Osteoblast (primary cell): ENCODE measurements around the gene PEMT. TPM values are rescaled to one million over a fixed set of nuclear protein-coding genes. Genes with fewer than 3 reads are reported as not detected.

Experiments
- DNase-seq: peaks from one replicate; pipeline ENCODE4 v3.0.0; 2011; ENCODE audit warnings: low spot score, mixed read lengths; ENCODE audit not compliant: insufficient read length; ENCODE audit errors: missing footprints
- H2AFZ ChIP-seq: 2 replicates; pipeline ENCODE4 v1.6.0; 2011; ENCODE audit warnings: mild to moderate bottlenecking, low read length
- H3K27ac ChIP-seq: 2 replicates; pipeline ENCODE4 v1.5.1; 2011; ENCODE audit warnings: mild to moderate bottlenecking, low read depth, low read length, moderate library complexity
- H3K27me3 ChIP-seq: 2 replicates; pipeline ENCODE4 v1.6.0; 2012; ENCODE audit warnings: mild to moderate bottlenecking, control low read depth, inconsistent platforms, low read length, moderate library complexity; ENCODE audit not compliant: insufficient read depth
- H3K36me3 ChIP-seq: 2 replicates; pipeline ENCODE4 v1.5.1; 2011; ENCODE audit warnings: mild to moderate bottlenecking, low read length, control low read depth, moderate library complexity; ENCODE audit not compliant: insufficient read depth
- H3K4me1 ChIP-seq: 2 replicates; pipeline ENCODE4 v1.5.1; 2011; ENCODE audit warnings: mild to moderate bottlenecking, low read length, control low read depth, moderate library complexity; ENCODE audit not compliant: insufficient read depth
- H3K4me2 ChIP-seq: 2 replicates; pipeline ENCODE4 v1.6.0; 2011; ENCODE audit warnings: mild to moderate bottlenecking, low read length; ENCODE audit not compliant: insufficient read depth
- H3K4me3 ChIP-seq: fragments of 200-600 bp; sonication (generic); 3 replicates; pipeline ENCODE4 v1.5.1; 2012; ENCODE audit warnings: mild to moderate bottlenecking, low read length, inconsistent platforms; ENCODE audit not compliant: insufficient read depth
- H3K79me2 ChIP-seq: 2 replicates; pipeline ENCODE4 v1.6.0; 2012; ENCODE audit warnings: mild to moderate bottlenecking, low read length, control low read depth, inconsistent platforms; ENCODE audit not compliant: insufficient read depth
- H3K9me3 ChIP-seq: 2 replicates; pipeline ENCODE4 v1.5.1; 2011; ENCODE audit warnings: low read depth, low read length, control low read depth
- H4K20me1 ChIP-seq: 2 replicates; pipeline ENCODE4 v1.6.0; 2012; ENCODE audit warnings: mild to moderate bottlenecking, low read length, control low read depth; ENCODE audit not compliant: insufficient read depth
- CTCF ChIP-seq: IDR thresholded peaks from 2 replicates; pipeline ENCODE4 v1.5.1; 2011; ENCODE audit warnings: mild to moderate bottlenecking, low read depth, low read length, moderate library complexity; ENCODE audit errors: extremely low read depth
- total RNA-seq: library from RNA; depleted of rRNA; stranded (reverse); fragments of >200 nt; gene quantifications from 2 replicates; pipeline ENCODE4 v1.2.3, GENCODE V29; 2012

PEMT gene
- total RNA-seq, 1 donor: 26.4 TPM

DNA sequence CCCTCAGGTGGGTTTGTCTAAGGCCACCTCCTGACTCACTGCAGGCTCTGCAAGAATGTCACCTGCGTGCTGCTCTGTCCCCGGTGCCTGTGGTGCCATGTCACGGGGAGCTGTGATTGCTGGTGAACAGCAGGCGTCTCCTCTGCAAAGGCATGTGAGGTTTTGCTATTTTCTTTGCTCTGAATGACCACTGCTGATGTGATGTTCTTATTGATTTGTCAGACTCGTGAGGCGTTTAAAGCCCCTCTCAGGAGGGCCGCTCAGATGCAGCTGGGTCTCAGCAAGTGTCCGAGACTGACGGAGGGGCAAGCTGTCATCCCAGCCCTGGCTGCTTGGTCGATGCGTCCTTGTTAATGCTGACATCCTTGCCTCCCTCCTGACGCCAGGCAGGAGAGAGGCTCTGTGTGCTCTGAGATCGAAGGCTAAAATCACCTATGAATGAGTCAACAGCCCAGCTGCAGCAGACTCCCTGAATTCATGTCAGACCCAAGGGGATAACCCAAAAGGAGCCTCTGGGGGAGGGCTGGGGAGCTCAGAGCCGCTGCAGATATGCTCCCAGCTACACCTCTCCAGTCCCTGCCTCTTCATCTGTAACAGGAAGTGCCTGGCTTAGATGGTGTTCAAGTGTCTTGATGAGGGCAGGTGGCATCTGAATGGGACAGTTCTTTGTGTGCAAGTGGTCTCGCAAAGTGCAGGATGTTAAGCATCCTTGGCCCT is 11.8 kb upstream of the PEMT start:
- no peak overlapping the region for H3K4me3 ChIP-seq

DNA sequence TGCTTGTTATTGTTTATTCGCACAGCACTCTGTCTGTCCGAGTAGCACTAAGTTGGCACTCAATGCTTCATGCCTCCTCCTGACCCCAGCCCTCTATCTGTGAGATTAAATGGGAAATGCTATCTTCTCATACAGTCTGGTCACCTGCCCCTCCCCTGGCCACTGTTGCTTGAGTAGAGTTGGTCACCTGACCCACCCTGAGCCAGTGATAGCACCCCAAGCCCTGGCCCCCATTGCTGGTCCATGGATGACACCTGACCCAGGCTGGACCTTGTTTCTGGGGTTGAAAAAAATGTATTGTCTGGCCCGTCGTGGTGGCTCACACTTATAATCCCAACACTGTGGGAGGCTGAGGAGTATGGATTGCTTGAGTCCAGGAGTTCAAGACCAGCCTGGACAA is 8.5 kb upstream of the PEMT start:
- no peak for DNase-seq
- H2AFZ ChIP-seq: no peak overlapping the region
- no peaks in the 10 kb centered on the region for H3K36me3 ChIP-seq
- H3K4me2 ChIP-seq: no peak overlapping the region
- H3K4me1 ChIP-seq: no peaks in the 10 kb centered on the region
- H3K79me2 ChIP-seq: no peaks in the 10 kb centered on the region
- no peak for TF ChIP-seq CTCF
- no peaks in the 10 kb centered on the region for H3K27me3 ChIP-seq
- no peaks in the 10 kb centered on the region for H3K9me3 ChIP-seq
- no peak overlapping the region for H3K27ac ChIP-seq
- no peaks in the 10 kb centered on the region for H4K20me1 ChIP-seq
- no peak overlapping the region for H3K4me3 ChIP-seq

More for the DNA sequence above, 11.8 kb upstream of the PEMT start:
- no peaks in the 10 kb centered on the region for H4K20me1 ChIP-seq
- no peak for TF ChIP-seq CTCF
- no peak overlapping the region for H3K4me2 ChIP-seq
- no peaks in the 10 kb centered on the region for H3K36me3 ChIP-seq
- H3K27ac ChIP-seq: no peak overlapping the region
- no peaks in the 10 kb centered on the region for H3K79me2 ChIP-seq
- H3K4me1 ChIP-seq: peaks cover 10% of the 10 kb centered on the region
- H3K27me3 ChIP-seq: no peaks in the 10 kb centered on the region
- H2AFZ ChIP-seq: no peak overlapping the region
- no peak for DNase-seq
- H3K9me3 ChIP-seq: no peaks in the 10 kb centered on the region

- H3K79me2 ChIP-seq: peaks cover 2% of the 10 kb centered on the region
- H2AFZ ChIP-seq: no peak overlapping the region
- no peaks in the 10 kb centered on the region for H3K36me3 ChIP-seq
- H3K4me2 ChIP-seq: no peak overlapping the region
- no peaks in the 10 kb centered on the region for H4K20me1 ChIP-seq
- no peak overlapping the region for H3K27ac ChIP-seq
- H3K4me3 ChIP-seq: no peak overlapping the region
- no peak for DNase-seq
- no peaks in the 10 kb centered on the region for H3K27me3 ChIP-seq
- no peaks in the 10 kb centered on the region for H3K9me3 ChIP-seq
- H3K4me1 ChIP-seq: peaks cover under 1% of the 10 kb centered on the region
- TF ChIP-seq CTCF: no peak
These were observed 6.5 kb upstream of the PEMT start for GRCh38 chr17:17598003-17598402.

DNA sequence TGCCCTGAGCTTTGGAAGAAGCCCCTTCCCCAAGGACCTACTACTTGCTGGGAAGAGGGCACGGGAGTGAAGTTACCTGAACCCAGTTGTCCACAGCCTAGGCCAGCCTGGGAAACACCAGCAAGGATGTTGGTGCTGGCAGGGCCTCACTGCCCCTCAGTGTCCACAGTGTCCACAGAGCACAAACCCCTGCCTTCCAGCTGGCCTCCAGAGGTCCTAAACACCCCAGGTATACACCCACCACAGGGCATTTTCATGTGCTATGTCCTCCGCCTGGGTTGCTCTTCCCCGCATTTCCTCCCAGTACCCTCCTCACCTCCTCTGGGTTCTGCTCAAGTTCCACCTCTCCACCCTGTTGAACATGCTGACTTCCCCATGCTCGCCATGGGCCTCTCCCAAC is 4.2 kb upstream of the PEMT start:
- H3K36me3 ChIP-seq: no peaks in the 10 kb centered on the region
- peaks cover 13% of the 10 kb centered on the region for H3K4me1 ChIP-seq
- H3K4me2 ChIP-seq: no peak overlapping the region
- DNase-seq: no peak
- H4K20me1 ChIP-seq: no peaks in the 10 kb centered on the region
- no peak for TF ChIP-seq CTCF
- peaks cover 11% of the 10 kb centered on the region for H3K79me2 ChIP-seq
- no peaks in the 10 kb centered on the region for H3K9me3 ChIP-seq
- no peaks in the 10 kb centered on the region for H3K27me3 ChIP-seq
- no peak overlapping the region for H3K4me3 ChIP-seq
- no peak overlapping the region for H2AFZ ChIP-seq
- H3K27ac ChIP-seq: no peak overlapping the region
